Measurements from ENCODE around the gene ARHGAP18.
A peak's percentile ranks its signal among the peaks of the same experiment; 100 is the strongest.

ARHGAP18 gene

GRCh38 chr6:129694036-129694435 lies 15.9 kb downstream of the ARHGAP18 start:
- DNase-seq (ENCODE audit: low read depth in 3 of 3, low spot score in 1 of 3), result no peak

- no peak for DNase-seq (ENCODE audit: low read depth in 3 of 3, low spot score in 1 of 3)
These were observed 17.5 kb downstream of the ARHGAP18 start for GRCh38 chr6:129692467-129692866.

- no peak for DNase-seq (ENCODE audit: low read depth in 3 of 3, low spot score in 1 of 3)
These were observed 18.3 kb downstream of the ARHGAP18 start for GRCh38 chr6:129691709-129692108.

- DNase-seq (ENCODE audit: low read depth in 3 of 3, low spot score in 1 of 3), result no peak
These were observed 18.8 kb downstream of the ARHGAP18 start for GRCh38 chr6:129691043-129691640.

GRCh38 chr6:129686941-129687627 lies 22.9 kb downstream of the ARHGAP18 start:
- no peak for DNase-seq (ENCODE audit: low read depth in 3 of 3, low spot score in 1 of 3)

- no peak for DNase-seq (ENCODE audit: low read depth in 3 of 3, low spot score in 1 of 3)
These were observed 24.3 kb downstream of the ARHGAP18 start for GRCh38 chr6:129685662-129686031.

- no peak for DNase-seq (ENCODE audit: low read depth in 3 of 3, low spot score in 1 of 3)
These were observed 24.9 kb downstream of the ARHGAP18 start for GRCh38 chr6:129684903-129685661.

- DNase-seq (ENCODE audit: low read depth in 3 of 3, low spot score in 1 of 3), result no peak
These were observed 25.6 kb downstream of the ARHGAP18 start for GRCh38 chr6:129684323-129684884.

- DNase-seq (ENCODE audit: low read depth in 3 of 3, low spot score in 1 of 3), result peak; percentile 12 to 49 (median 38)
These were observed 26.2 kb downstream of the ARHGAP18 start for GRCh38 chr6:129683601-129684322.

- no peak for DNase-seq (ENCODE audit: low read depth in 3 of 3, low spot score in 1 of 3)
These were observed 28.1 kb downstream of the ARHGAP18 start for GRCh38 chr6:129681913-129682205.

- DNase-seq (ENCODE audit: low read depth in 3 of 3, low spot score in 1 of 3), result no peak
These were observed 29.3 kb downstream of the ARHGAP18 start for GRCh38 chr6:129680633-129681032.

- DNase-seq (ENCODE audit: low read depth in 3 of 3, low spot score in 1 of 3), result no peak
These were observed 30.2 kb downstream of the ARHGAP18 start for GRCh38 chr6:129679758-129680157.

- DNase-seq (ENCODE audit: low read depth in 3 of 3, low spot score in 1 of 3), result no peak
These were observed 30.7 kb downstream of the ARHGAP18 start for GRCh38 chr6:129679275-129679674.

- DNase-seq (ENCODE audit: low read depth in 3 of 3, low spot score in 1 of 3), result no peak
These were observed 31.5 kb downstream of the ARHGAP18 start for GRCh38 chr6:129678463-129678862.

- DNase-seq (ENCODE audit: low read depth in 3 of 3, low spot score in 1 of 3), result no peak
These were observed 32.2 kb downstream of the ARHGAP18 start for GRCh38 chr6:129677620-129678325.

- no peak for DNase-seq (ENCODE audit: low read depth in 3 of 3, low spot score in 1 of 3)
These were observed 34.1 kb downstream of the ARHGAP18 start for GRCh38 chr6:129675669-129676472.

- no peak for DNase-seq (ENCODE audit: low read depth in 3 of 3, low spot score in 1 of 3)
These were observed 36.2 kb downstream of the ARHGAP18 start for GRCh38 chr6:129673748-129674147.

GRCh38 chr6:129672881-129673631 lies 36.9 kb downstream of the ARHGAP18 start:
- DNase-seq (ENCODE audit: low read depth in 3 of 3, low spot score in 1 of 3), result no peak

GRCh38 chr6:129672341-129672682 lies 37.7 kb downstream of the ARHGAP18 start:
- no peak for DNase-seq (ENCODE audit: low read depth in 3 of 3, low spot score in 1 of 3)

Data from stimulated activated CD4-positive, alpha-beta T cell treated with anti-CD3 and anti-CD28 coated beads, TNF-alpha, amount 100 ng/mL, for 1 hour (primary cell).